Naive B cell (primary cell): ENCODE measurements around the gene ERBB3. TPM values are rescaled to one million over a fixed set of nuclear protein-coding genes. Genes with fewer than 3 reads are reported as not detected.
"Not testable (repeated sequence)": the region's sequence is repeated elsewhere in the genome, so short reads cannot be mapped to it uniquely, and the experiment has no call there.

ENCODE experiments used
- ATAC-seq, 2 donors: fragments of 150-1000 bp; cut with Tn5 transposase; 2 replicates each; pipeline ENCODE4 v1.10.0; 2021; ENCODE audit warnings: low read depth in 2 of 2, mild to moderate bottlenecking in 2 of 2, moderate library complexity in 2 of 2
- DNase-seq: peaks from one replicate; pipeline ENCODE4 v3.0.0; 2022
- H3K27ac Mint-ChIP-seq, 6 donors: one replicate each; pipeline ENCODE4 v1.8.0; 2020 to 2022; ENCODE audit warnings: mild to moderate bottlenecking in 6 of 6, mixed read lengths in 6 of 6, moderate library complexity in 5 of 6, inconsistent platforms in 2 of 6
- H3K27me3 Mint-ChIP-seq, 3 donors: one replicate each; pipeline ENCODE4 v1.8.0; 2021 to 2022; ENCODE audit warnings: mixed read lengths in 3 of 3, mild to moderate bottlenecking in 1 of 3
- H3K36me3 Mint-ChIP-seq, 2 donors: one replicate each; pipeline ENCODE4 v1.8.0; 2020 to 2022; ENCODE audit warnings: mixed read lengths in 2 of 2, inconsistent platforms in 1 of 2, mild to moderate bottlenecking in 1 of 2
- H3K4me1 Mint-ChIP-seq, 3 donors: one replicate each; pipeline ENCODE4 v1.8.0; 2020 to 2022; ENCODE audit warnings: mixed read lengths in 3 of 3, inconsistent platforms in 1 of 3, mild to moderate bottlenecking in 1 of 3, moderate library complexity in 1 of 3
- H3K4me3 Mint-ChIP-seq, 8 donors: one replicate each; pipeline ENCODE4 v1.8.0; 2020 to 2022; ENCODE audit warnings: mild to moderate bottlenecking in 8 of 8, mixed read lengths in 8 of 8, moderate library complexity in 8 of 8, inconsistent platforms in 2 of 8
- H3K9me3 Mint-ChIP-seq, 7 donors: one replicate each; pipeline ENCODE4 v1.8.0; 2020 to 2022; ENCODE audit warnings: mixed read lengths in 7 of 7, mild to moderate bottlenecking in 5 of 7, inconsistent platforms in 2 of 7, moderate library complexity in 1 of 7
- polyA plus RNA-seq, 6 donors: library from polyadenylated mRNA; unstranded; fragments of 300-500 nt; fragmentation: Illumina TruSeq; gene quantifications; one replicate each; pipeline ENCODE4 v1.2.3, GENCODE V29; 2021; ENCODE audit warnings: low read depth in 6 of 6

ERBB3 gene
- polyA plus RNA-seq, 6 donors from 2014 or later: not detected

- peaks cover 0 to 2% (median 0%) of the 10 kb centered on the region in 3 donors for H3K27me3 Mint-ChIP-seq
- no peak for ATAC-seq
- no peaks in the 10 kb centered on the region for H3K4me1 Mint-ChIP-seq
- no peaks in the 10 kb centered on the region for H3K9me3 Mint-ChIP-seq
- no peak for DNase-seq
- H3K4me3 Mint-ChIP-seq: no peak overlapping the region
- H3K36me3 Mint-ChIP-seq: no peaks in the 10 kb centered on the region
- H3K27ac Mint-ChIP-seq: no peak overlapping the region
These were observed 26.5 kb upstream of the ERBB3 start for GRCh38 chr12:56053407-56053893.

GRCh38 chr12:56059964-56060363 is 20.0 kb upstream of the ERBB3 start:
- DNase-seq, ATAC-seq, H3K27ac Mint-ChIP-seq, H3K9me3 Mint-ChIP-seq, H3K4me3 Mint-ChIP-seq, H3K4me1 Mint-ChIP-seq, H3K36me3 Mint-ChIP-seq: not testable (repeated sequence)
- peaks cover 3 to 18% (median 10%) of the 10 kb centered on the region in 3 donors for H3K27me3 Mint-ChIP-seq

DNA sequence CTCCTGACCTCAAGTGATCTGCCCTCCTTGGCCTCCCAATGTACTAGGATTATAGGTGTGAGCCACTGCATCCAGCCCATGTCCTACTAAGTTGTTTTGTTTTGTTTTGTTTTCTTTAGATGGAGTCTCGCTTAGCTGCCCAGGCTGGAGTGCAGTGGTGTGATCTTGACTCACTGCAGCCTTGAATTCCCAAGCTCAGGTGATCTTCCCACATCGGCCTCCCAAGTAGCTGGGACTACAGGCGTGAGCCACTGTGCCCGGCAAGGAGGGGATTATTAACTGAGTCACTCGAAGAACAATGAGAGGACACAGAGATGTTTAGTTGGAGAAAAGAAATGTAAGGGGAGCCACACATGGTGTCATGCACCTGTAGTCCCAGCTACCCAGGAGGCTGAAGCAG is 18.0 kb upstream of the ERBB3 start:
- Mint-ChIP-seq H3K36me3 (no peaks in the 10 kb centered on the region), H3K9me3 (peaks cover 0 to 4% (median 0%) of the 10 kb centered on the region in 7 donors), H3K27ac (no peak overlapping the region), H3K4me3 (no peak overlapping the region), H3K4me1 (no peaks in the 10 kb centered on the region), H3K27me3 (peaks cover 3 to 18% (median 10%) of the 10 kb centered on the region in 3 donors)
- ATAC-seq (no peak), DNase-seq (no peak)

DNA sequence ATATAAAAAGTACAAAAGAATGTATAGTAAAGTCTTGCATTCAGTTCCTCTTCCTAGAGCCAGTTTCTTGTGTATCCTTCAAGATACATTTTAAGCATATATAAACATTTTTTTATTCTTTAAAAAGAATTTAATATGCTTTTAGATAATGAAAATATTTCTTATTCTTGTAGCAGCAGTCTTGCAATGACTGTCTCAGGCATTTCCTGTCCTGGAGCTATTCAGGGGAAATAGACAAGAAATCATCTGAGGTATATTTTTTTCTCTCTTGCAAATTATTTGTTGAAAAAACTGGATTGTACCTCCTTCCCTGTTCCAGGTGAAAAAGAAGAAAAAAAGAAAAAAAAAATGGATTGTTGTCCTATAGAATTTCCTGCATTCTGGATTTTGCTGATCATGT is 17.0 kb upstream of the ERBB3 start:
- Mint-ChIP-seq H3K4me1 (no peaks in the 10 kb centered on the region), H3K27ac (no peak overlapping the region), H3K36me3 (no peaks in the 10 kb centered on the region), H3K27me3 (peaks cover 3 to 18% (median 10%) of the 10 kb centered on the region in 3 donors), H3K4me3 (no peak overlapping the region), H3K9me3 (peaks cover 0 to 4% (median 0%) of the 10 kb centered on the region in 7 donors)
- ATAC-seq: no peak
- DNase-seq: no peak

DNA sequence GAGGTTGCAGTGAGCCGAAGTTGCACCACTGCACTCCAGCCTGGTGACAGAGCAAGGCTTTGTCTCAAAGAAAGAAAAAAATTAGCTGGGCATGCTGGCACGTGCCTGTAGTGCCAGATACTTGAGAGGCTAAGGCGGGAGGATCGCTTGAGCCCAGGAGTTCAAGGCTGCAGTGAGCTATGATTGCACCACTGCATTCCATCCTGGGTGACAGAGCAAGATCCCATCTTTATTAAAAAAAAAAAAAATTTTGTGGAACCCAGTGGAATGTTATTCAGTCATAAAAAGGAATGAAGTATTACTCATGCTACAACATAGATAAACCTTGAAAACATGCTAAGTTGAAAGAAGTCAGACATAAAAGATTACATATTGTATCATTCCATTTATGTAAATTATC is 8.3 kb upstream of the ERBB3 start:
- no peak overlapping the region for H3K27ac Mint-ChIP-seq
- no peaks in the 10 kb centered on the region for H3K9me3 Mint-ChIP-seq
- no peaks in the 10 kb centered on the region for H3K4me1 Mint-ChIP-seq
- H3K27me3 Mint-ChIP-seq: peaks cover 0 to 13% (median 5%) of the 10 kb centered on the region in 3 donors
- no peak overlapping the region for H3K4me3 Mint-ChIP-seq
- ATAC-seq: no peak
- no peaks in the 10 kb centered on the region for H3K36me3 Mint-ChIP-seq
- no peak for DNase-seq

DNA sequence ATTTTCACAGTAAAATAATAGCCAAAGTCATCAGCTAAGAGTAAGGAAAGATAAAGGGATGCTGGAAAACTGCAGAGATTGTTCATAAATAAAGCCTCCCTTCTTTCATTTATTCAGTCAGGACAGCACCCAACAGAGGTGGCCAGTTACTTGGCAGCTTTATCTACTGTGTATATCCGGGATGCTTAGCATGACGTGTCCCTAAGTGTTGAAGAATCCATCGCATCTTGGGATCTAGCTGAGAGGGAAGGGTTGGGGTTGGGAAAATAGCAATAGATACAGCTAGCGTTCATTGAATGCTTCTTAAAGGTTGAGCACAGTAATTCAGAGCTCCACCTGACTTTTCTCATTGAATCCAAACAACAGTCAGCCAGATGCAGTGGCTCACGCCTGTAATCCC is 5.6 kb upstream of the ERBB3 start:
- Mint-ChIP-seq H3K4me3 (no peak overlapping the region), H3K4me1 (no peaks in the 10 kb centered on the region), H3K27me3 (peaks cover 0 to 13% (median 13%) of the 10 kb centered on the region in 3 donors), H3K36me3 (no peaks in the 10 kb centered on the region), H3K9me3 (no peaks in the 10 kb centered on the region), H3K27ac (no peak overlapping the region)
- no peak for ATAC-seq
- no peak for DNase-seq

DNA sequence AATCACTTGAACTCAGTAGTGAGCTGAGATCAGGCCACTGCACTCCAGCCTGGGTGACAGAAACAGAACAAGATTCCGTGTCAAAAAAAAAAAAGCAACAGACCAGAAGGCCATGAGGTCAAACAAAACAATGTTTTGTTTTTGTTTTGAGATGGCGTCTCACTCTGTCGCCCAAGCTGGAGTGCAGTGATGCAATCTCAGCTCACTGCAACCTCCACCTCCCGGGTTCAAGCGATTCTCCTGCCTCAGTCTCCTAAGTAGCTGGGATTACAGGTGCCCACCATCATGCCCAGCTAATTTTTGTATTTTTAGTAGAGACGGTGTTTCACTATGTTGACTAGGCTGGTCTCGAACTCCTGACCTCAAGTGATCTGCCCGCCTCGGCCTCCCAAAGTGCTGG is 2.0 kb upstream of the ERBB3 start:
- H3K4me3 Mint-ChIP-seq: peak overlapping the region in 5 of 8 donors; percentile 62 to 89 (median 85)
- H3K27ac Mint-ChIP-seq, H3K4me1 Mint-ChIP-seq, DNase-seq, ATAC-seq, H3K36me3 Mint-ChIP-seq, H3K9me3 Mint-ChIP-seq: not testable (repeated sequence)
- H3K27me3 Mint-ChIP-seq: peaks cover 20 to 36% (median 23%) of the 10 kb centered on the region in 3 donors

- Mint-ChIP-seq H3K4me1 (peaks cover 5 to 8% (median 5%) of the 10 kb centered on the region in 3 donors), H3K9me3 (no peaks in the 10 kb centered on the region), H3K36me3 (no peaks in the 10 kb centered on the region), H3K4me3 (peak overlapping the region in 7 of 8 donors; percentile 78 to 90 (median 85)), H3K27ac (no peak overlapping the region), H3K27me3 (peaks cover 21 to 36% (median 23%) of the 10 kb centered on the region in 3 donors)
- no peak for DNase-seq
- ATAC-seq: no peak
These were observed 1.5 kb upstream of the ERBB3 start for GRCh38 chr12:56078427-56078826.

- peaks cover 5 to 8% (median 5%) of the 10 kb centered on the region in 3 donors for H3K4me1 Mint-ChIP-seq
- no peaks in the 10 kb centered on the region for H3K9me3 Mint-ChIP-seq
- peaks cover 28 to 42% (median 28%) of the 10 kb centered on the region in 3 donors for H3K27me3 Mint-ChIP-seq
- no peaks in the 10 kb centered on the region for H3K36me3 Mint-ChIP-seq
- H3K27ac Mint-ChIP-seq: peak overlapping the region in 2 of 6 donors; percentile 30 to 44
- ATAC-seq (peak; percentile 80 to 82), DNase-seq (peak; percentile 49)
- H3K4me3 Mint-ChIP-seq: peak overlapping the region; percentile 78 to 91 (median 88)
These were observed 838 bp upstream of the ERBB3 start for GRCh38 chr12:56078931-56079722.

GRCh38 chr12:56080556-56081138 is 682 bp downstream of the ERBB3 start:
- ATAC-seq: no peak

GRCh38 chr12:56081393-56082347 is 1.7 kb downstream of the ERBB3 start:
- ATAC-seq: no peak
- H3K9me3 Mint-ChIP-seq: no peaks in the 10 kb centered on the region

More at GRCh38 chr12:56080556-56081138, 682 bp downstream of the ERBB3 start:
- Mint-ChIP-seq H3K36me3 (no peaks in the 10 kb centered on the region), H3K27me3 (peaks cover 28 to 51% (median 32%) of the 10 kb centered on the region in 3 donors), H3K4me3 (peak overlapping the region; percentile 78 to 91 (median 88)), H3K27ac (no peak overlapping the region), H3K4me1 (peaks cover 5 to 8% (median 5%) of the 10 kb centered on the region in 3 donors), H3K9me3 (no peaks in the 10 kb centered on the region)
- DNase-seq: no peak

GRCh38 chr12:56082382-56082781 is 2.4 kb downstream of the ERBB3 start:
- peaks cover 5 to 8% (median 5%) of the 10 kb centered on the region in 3 donors for H3K4me1 Mint-ChIP-seq
- peak overlapping the region in 1 of 8 donors; percentile 33 for H3K4me3 Mint-ChIP-seq
- H3K36me3 Mint-ChIP-seq: no peaks in the 10 kb centered on the region
- ATAC-seq (no peak), DNase-seq (no peak)
- no peaks in the 10 kb centered on the region for H3K9me3 Mint-ChIP-seq
- H3K27ac Mint-ChIP-seq: no peak overlapping the region
- H3K27me3 Mint-ChIP-seq: peaks cover 28 to 51% (median 29%) of the 10 kb centered on the region in 3 donors

More at GRCh38 chr12:56081393-56082347, 1.7 kb downstream of the ERBB3 start:
- DNase-seq: no peak
- peaks cover 28 to 51% (median 31%) of the 10 kb centered on the region in 3 donors for H3K27me3 Mint-ChIP-seq
- H3K27ac Mint-ChIP-seq: no peak overlapping the region
- H3K4me3 Mint-ChIP-seq: peak overlapping the region in 5 of 8 donors; percentile 52 to 83 (median 77)
- no peaks in the 10 kb centered on the region for H3K36me3 Mint-ChIP-seq
- peaks cover 5 to 8% (median 5%) of the 10 kb centered on the region in 3 donors for H3K4me1 Mint-ChIP-seq

DNA sequence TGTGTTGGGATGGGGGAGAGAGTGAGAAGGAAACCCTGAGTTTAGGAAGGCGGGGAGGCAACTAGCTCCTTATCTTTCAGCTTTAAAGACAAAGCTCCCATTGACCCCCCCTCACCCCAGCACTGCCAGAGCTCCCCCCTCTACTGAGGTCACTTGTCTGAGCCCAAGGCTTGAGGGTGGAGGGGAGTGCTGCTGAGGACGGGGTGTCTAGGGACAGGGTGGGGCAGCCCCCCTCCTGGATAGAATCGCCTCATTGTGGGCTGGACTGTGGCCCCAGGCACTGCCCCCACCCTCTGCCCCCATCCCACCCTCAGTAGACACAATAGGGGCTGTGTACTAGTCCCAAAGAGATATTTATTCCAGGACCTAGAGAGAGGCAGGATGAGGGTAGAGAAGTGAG is 3.0 kb downstream of the ERBB3 start:
- Mint-ChIP-seq H3K27me3 (peaks cover 28 to 51% (median 32%) of the 10 kb centered on the region in 3 donors), H3K4me3 (no peak overlapping the region), H3K4me1 (peaks cover 5 to 8% (median 5%) of the 10 kb centered on the region in 3 donors), H3K27ac (no peak overlapping the region), H3K9me3 (no peaks in the 10 kb centered on the region), H3K36me3 (no peaks in the 10 kb centered on the region)
- ATAC-seq (no peak), DNase-seq (no peak)
